Neural progenitor cell (in vitro differentiated cells): Measurements from ENCODE around the gene DCTN2. TPM values are rescaled to one million over a fixed set of nuclear protein-coding genes. Genes with fewer than 3 reads are reported as not detected.

Experiments used
- DNase-seq: peaks from one replicate; pipeline ENCODE4 v3.0.0-alpha.2; 2016; ENCODE audit warnings: low spot score
- H2AFZ ChIP-seq: fragments of 200-600 bp; sonication (generic); replicated peaks from 2 replicates; pipeline ENCODE4 v1.6.1; 2016; ENCODE audit warnings: antibody characterized with exemption
- H3F3A ChIP-seq: fragments of 200-600 bp; sonication (generic); 2 replicates; pipeline ENCODE4 v1.6.1; 2016; ENCODE audit warnings: antibody characterized with exemption, low read depth
- H3K27ac ChIP-seq: fragments of 200-600 bp; sonication (generic); 2 replicates; pipeline ENCODE4 v1.5.1; 2016; ENCODE audit warnings: mild to moderate bottlenecking
- H3K27me3 ChIP-seq: fragments of 200-600 bp; sonication (generic); 2 replicates; pipeline ENCODE4 v1.6.1; 2016; ENCODE audit warnings: mild to moderate bottlenecking, moderate library complexity
- H3K36me3 ChIP-seq: fragments of 200-600 bp; sonication (generic); 2 replicates; pipeline ENCODE4 v1.5.1; 2016
- H3K4me1 ChIP-seq: fragments of 200-600 bp; sonication (generic); 2 replicates; pipeline ENCODE4 v1.6.1; 2016; ENCODE audit warnings: mixed run types
- H3K4me2 ChIP-seq: fragments of 200-600 bp; sonication (generic); 2 replicates; pipeline ENCODE4 v1.6.1; 2016
- H3K4me3 ChIP-seq: fragments of 200-600 bp; sonication (generic); 2 replicates; pipeline ENCODE4 v1.5.1; 2016
- H3K79me2 ChIP-seq: fragments of 200-600 bp; sonication (generic); 2 replicates; pipeline ENCODE4 v1.6.1; 2016; ENCODE audit warnings: low read depth
- H3K9ac ChIP-seq: fragments of 200-600 bp; sonication (generic); 2 replicates; pipeline ENCODE4 v1.6.1; 2016
- H3K9me3 ChIP-seq: fragments of 200-600 bp; sonication (generic); 2 replicates; pipeline ENCODE4 v1.5.1; 2016; ENCODE audit warnings: low read depth
- H4K20me1 ChIP-seq: fragments of 200-600 bp; sonication (generic); 2 replicates; pipeline ENCODE4 v1.6.1; 2016; ENCODE audit warnings: low read depth
- H3K27ac Mint-ChIP-seq: 3 replicates; pipeline ENCODE4 v1.8.0; 2021; ENCODE audit warnings: mixed read lengths
- H3K27me3 Mint-ChIP-seq: 2 replicates; pipeline ENCODE4 v1.8.0; 2022; ENCODE audit warnings: low read depth, mild to moderate bottlenecking, inconsistent platforms, moderate library complexity, mixed read lengths; ENCODE audit not compliant: insufficient read depth
- H3K36me3 Mint-ChIP-seq: 3 replicates; pipeline ENCODE4 v1.8.0; 2021; ENCODE audit warnings: mixed read lengths
- H3K4me1 Mint-ChIP-seq: 3 replicates; pipeline ENCODE4 v1.8.0; 2021; ENCODE audit warnings: mixed read lengths
- H3K4me3 Mint-ChIP-seq: 3 replicates; pipeline ENCODE4 v1.8.0; 2021; ENCODE audit warnings: mild to moderate bottlenecking, moderate library complexity, mixed read lengths
- H3K9me3 Mint-ChIP-seq: 3 replicates; pipeline ENCODE4 v1.8.0; 2020; ENCODE audit warnings: mixed read lengths
- CTCF ChIP-seq: fragments of 200-600 bp; sonication (generic); IDR thresholded peaks from 2 replicates; pipeline ENCODE4 v1.5.1; 2017; ENCODE audit warnings: antibody characterized with exemption, mild to moderate bottlenecking
- EZH2 ChIP-seq: fragments of 200-600 bp; sonication (generic); IDR thresholded peaks from 2 replicates; pipeline ENCODE4 v1.6.1; 2017; ENCODE audit warnings: antibody characterized with exemption, mild to moderate bottlenecking, moderate library complexity
- EZH2phosphoT487 ChIP-seq: fragments of 200-600 bp; sonication (generic); IDR thresholded peaks from 2 replicates; pipeline ENCODE4 v1.6.1; 2017; ENCODE audit warnings: antibody characterized with exemption
- total RNA-seq: library from RNA; depleted of rRNA; stranded (reverse); fragments of >200 nt; gene quantifications from 2 replicates; pipeline ENCODE4 v1.2.3, GENCODE V29; 2015; ENCODE audit warnings: low replicate concordance

Gene DCTN2
- total RNA-seq, 1 donor from 2014 or later = 147 TPM

- Histone ChIP-seq H3K36me3 (no peaks in the 10 kb centered on the region), H3K27ac (no peak overlapping the region), H3K9ac (no peak overlapping the region), H3K4me3 (no peak overlapping the region), H3K9me3 (no peaks in the 10 kb centered on the region), H3F3A (peaks cover 16% of the 10 kb centered on the region), H3K79me2 (no peaks in the 10 kb centered on the region), H3K27me3 (no peaks in the 10 kb centered on the region), H4K20me1 (peaks cover 6% of the 10 kb centered on the region), H3K4me2 (no peak overlapping the region), H2AFZ (no peak overlapping the region), H3K4me1 (no peaks in the 10 kb centered on the region)
- Mint-ChIP-seq H3K9me3 (no peaks in the 10 kb centered on the region), H3K36me3 (peaks cover 41% of the 10 kb centered on the region), H3K27me3 (peaks cover 5% of the 10 kb centered on the region), H3K4me3 (no peak overlapping the region), H3K4me1 (peaks cover 7% of the 10 kb centered on the region), H3K27ac (no peak overlapping the region)
- no peak for DNase-seq
- TF ChIP-seq CTCF (no peak), EZH2phosphoT487 (no peak)
Observed at GRCh38 chr12:57531836-57532235, 15.2 kb downstream of the DCTN2 start.

- H3K36me3 ChIP-seq = no peaks in the 10 kb centered on the region
- H3K9ac ChIP-seq = no peak overlapping the region
- H3K4me3 Mint-ChIP-seq = no peak overlapping the region
- peaks cover 6% of the 10 kb centered on the region for H4K20me1 ChIP-seq
- no peak overlapping the region for H3K27ac Mint-ChIP-seq
- no peaks in the 10 kb centered on the region for H3K79me2 ChIP-seq
- no peak for TF ChIP-seq CTCF
- DNase-seq = no peak
- no peak overlapping the region for H3K4me3 ChIP-seq
- H2AFZ ChIP-seq = no peak overlapping the region
- H3K9me3 Mint-ChIP-seq = no peaks in the 10 kb centered on the region
- H3K27me3 Mint-ChIP-seq = peaks cover 4% of the 10 kb centered on the region
- H3K27me3 ChIP-seq = no peaks in the 10 kb centered on the region
- H3K36me3 Mint-ChIP-seq = peaks cover 38% of the 10 kb centered on the region
- peaks cover 16% of the 10 kb centered on the region for H3F3A ChIP-seq
- H3K4me2 ChIP-seq = no peak overlapping the region
- no peak overlapping the region for H3K27ac ChIP-seq
- no peaks in the 10 kb centered on the region for H3K4me1 ChIP-seq
- peaks cover 7% of the 10 kb centered on the region for H3K4me1 Mint-ChIP-seq
- H3K9me3 ChIP-seq = no peaks in the 10 kb centered on the region
Observed at GRCh38 chr12:57530396-57531142, 16.4 kb downstream of the DCTN2 start.

- Mint-ChIP-seq H3K9me3 (no peaks in the 10 kb centered on the region), H3K36me3 (peaks cover 34% of the 10 kb centered on the region), H3K27me3 (peaks cover 4% of the 10 kb centered on the region), H3K27ac (no peak overlapping the region), H3K4me3 (no peak overlapping the region), H3K4me1 (peaks cover 14% of the 10 kb centered on the region)
- Histone ChIP-seq H2AFZ (no peak overlapping the region), H3F3A (peaks cover 18% of the 10 kb centered on the region), H3K4me3 (no peak overlapping the region), H3K9ac (no peak overlapping the region), H3K27ac (no peak overlapping the region), H3K36me3 (no peaks in the 10 kb centered on the region), H3K79me2 (no peaks in the 10 kb centered on the region), H3K4me2 (no peak overlapping the region), H3K9me3 (no peaks in the 10 kb centered on the region), H4K20me1 (peaks cover 13% of the 10 kb centered on the region), H3K4me1 (no peaks in the 10 kb centered on the region), H3K27me3 (no peaks in the 10 kb centered on the region)
- no peak for TF ChIP-seq CTCF
- TF ChIP-seq EZH2 = no peak
- no peak for TF ChIP-seq EZH2phosphoT487
- no peak for DNase-seq
Observed at GRCh38 chr12:57529831-57530230, 17.2 kb downstream of the DCTN2 start.
